Body of pancreas (tissue), 4 donors: ENCODE results near the gene RGS17. TPM values are rescaled to one million over a fixed set of nuclear protein-coding genes. Genes with fewer than 3 reads are reported as not detected.
"Not testable (repeated sequence)": the region's sequence is repeated elsewhere in the genome, so short reads cannot be mapped to it uniquely, and the experiment has no call there.

Experiments
- ATAC-seq: fragments of 150-250 bp; one replicate; pipeline ENCODE4 v1.9.1; 2016
- DNase-seq, 4 donors: peaks; one replicate each; pipeline ENCODE4 v3.0.0-alpha.2; 2019
- H3K27ac ChIP-seq, 4 donors: fragments of 200-600 bp; sonication (generic); 1 replicate in 3 of 4; 2 replicates in 1 of 4; pipeline versions ENCODE4 v1.5.1 to v1.6.1; 2016 to 2019; ENCODE audit warnings: mild to moderate bottlenecking in 1 of 4, mixed read lengths in 1 of 4, moderate library complexity in 1 of 4
- H3K27me3 ChIP-seq, 2 donors: fragments of 200-600 bp; sonication (generic); one replicate each; pipeline ENCODE4 v1.6.0; 2016; ENCODE audit warnings: mild to moderate bottlenecking in 1 of 2
- H3K36me3 ChIP-seq, 2 donors: fragments of 200-600 bp; sonication (generic); replicated peaks in 1 of 2; 2 replicates each; pipeline ENCODE4 v1.5.1; 2016; ENCODE audit warnings: low read depth in 2 of 2; ENCODE audit not compliant: insufficient read depth in 1 of 2
- H3K4me1 ChIP-seq: fragments of 200-600 bp; sonication (generic); one replicate; pipeline ENCODE4 v1.6.0; 2016
- H3K4me3 ChIP-seq, 2 donors: fragments of 200-600 bp; sonication (generic); 1 replicate in 1 of 2; 2 replicates in 1 of 2; pipeline ENCODE4 v1.5.1; 2016 to 2019
- H3K9me3 ChIP-seq, 3 donors: fragments of 200-600 bp; sonication (generic); 1 replicate in 2 of 3; 2 replicates in 1 of 3; pipeline ENCODE4 v1.5.1; 2016
- POLR2A ChIP-seq, 3 donors: fragments of 450-650 bp; IDR thresholded peaks; one replicate each; pipeline ENCODE4 v1.6.1; 2016; ENCODE audit warnings: antibody characterized with exemption in 3 of 3, mild to moderate bottlenecking in 2 of 3
- WGBS, 2 donors: methylation state at CpG; one replicate each; pipeline ENCODE4 v1.1.5; 2017; 5-methylcytosine and 5-hydroxymethylcytosine counted together
- intact Hi-C: fragments of 100-400 bp; cut with DNase I; formaldehyde crosslinking; loops from one replicate; pipeline ENCODE4 v1.15.1; 2023
- total RNA-seq, 2 donors: library from RNA; depleted of rRNA; stranded (reverse); fragments of >200 nt; gene quantifications; one replicate each; pipeline ENCODE4 v1.1.0, GENCODE V29; 2016
- TF ChIP-seq, protein P1 (sequence below), 7 experiments: fragments of 450-650 bp in 4 of 7; fragments of 200-600 bp in 3 of 7; sonication (generic) in 3 of 7; IDR thresholded peaks; one replicate each; pipeline ENCODE4 v1.5.1; 2016 to 2019; ENCODE audit warnings: antibody characterized with exemption in 7 of 7

RGS17 gene
- total RNA-seq, 2 donors from 2014 or later = 0.33 to 1.0 TPM

DNA sequence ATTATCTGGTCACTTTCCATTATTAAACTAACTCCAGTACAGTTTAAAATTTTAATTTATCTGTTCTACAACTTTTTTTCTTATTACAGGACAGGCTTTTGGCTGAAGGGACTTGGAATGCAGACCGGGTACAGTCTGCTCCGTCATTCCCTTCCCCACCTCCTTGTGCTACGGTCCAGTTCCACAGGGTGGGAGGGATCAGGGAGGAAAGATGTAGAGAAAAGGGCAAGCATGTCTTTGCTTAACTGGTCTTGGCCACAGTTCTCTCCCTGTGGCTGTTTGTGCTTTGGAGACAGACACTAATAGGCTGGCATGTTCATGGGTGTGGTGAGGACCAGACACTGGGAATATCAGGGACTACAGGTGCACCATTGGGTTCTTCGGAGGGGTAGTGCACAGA is 12.1 kb upstream of the RGS17 start:
- H3K27ac ChIP-seq = no peak overlapping the region
- ATAC-seq (no peak), DNase-seq (no peak)
- no peak overlapping the region for H3K4me3 ChIP-seq
- no peaks in the 10 kb centered on the region for H3K4me1 ChIP-seq
- H3K27me3 ChIP-seq = no peaks in the 10 kb centered on the region
- no peaks in the 10 kb centered on the region for H3K9me3 ChIP-seq
- 80 to 85% methylated on average over 4 of the region's 4 CpGs for WGBS, 2 donors
- TF ChIP-seq POLR2A (IDR thresholded peaks at IDR 0.05) = no peak
- TF ChIP-seq, protein P1, sequence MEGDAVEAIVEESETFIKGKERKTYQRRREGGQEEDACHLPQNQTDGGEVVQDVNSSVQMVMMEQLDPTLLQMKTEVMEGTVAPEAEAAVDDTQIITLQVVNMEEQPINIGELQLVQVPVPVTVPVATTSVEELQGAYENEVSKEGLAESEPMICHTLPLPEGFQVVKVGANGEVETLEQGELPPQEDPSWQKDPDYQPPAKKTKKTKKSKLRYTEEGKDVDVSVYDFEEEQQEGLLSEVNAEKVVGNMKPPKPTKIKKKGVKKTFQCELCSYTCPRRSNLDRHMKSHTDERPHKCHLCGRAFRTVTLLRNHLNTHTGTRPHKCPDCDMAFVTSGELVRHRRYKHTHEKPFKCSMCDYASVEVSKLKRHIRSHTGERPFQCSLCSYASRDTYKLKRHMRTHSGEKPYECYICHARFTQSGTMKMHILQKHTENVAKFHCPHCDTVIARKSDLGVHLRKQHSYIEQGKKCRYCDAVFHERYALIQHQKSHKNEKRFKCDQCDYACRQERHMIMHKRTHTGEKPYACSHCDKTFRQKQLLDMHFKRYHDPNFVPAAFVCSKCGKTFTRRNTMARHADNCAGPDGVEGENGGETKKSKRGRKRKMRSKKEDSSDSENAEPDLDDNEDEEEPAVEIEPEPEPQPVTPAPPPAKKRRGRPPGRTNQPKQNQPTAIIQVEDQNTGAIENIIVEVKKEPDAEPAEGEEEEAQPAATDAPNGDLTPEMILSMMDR (IDR thresholded peaks at IDR 0.05) = no peak
- intact Hi-C loops = no loop called here
- no peaks in the 10 kb centered on the region for H3K36me3 ChIP-seq

DNA sequence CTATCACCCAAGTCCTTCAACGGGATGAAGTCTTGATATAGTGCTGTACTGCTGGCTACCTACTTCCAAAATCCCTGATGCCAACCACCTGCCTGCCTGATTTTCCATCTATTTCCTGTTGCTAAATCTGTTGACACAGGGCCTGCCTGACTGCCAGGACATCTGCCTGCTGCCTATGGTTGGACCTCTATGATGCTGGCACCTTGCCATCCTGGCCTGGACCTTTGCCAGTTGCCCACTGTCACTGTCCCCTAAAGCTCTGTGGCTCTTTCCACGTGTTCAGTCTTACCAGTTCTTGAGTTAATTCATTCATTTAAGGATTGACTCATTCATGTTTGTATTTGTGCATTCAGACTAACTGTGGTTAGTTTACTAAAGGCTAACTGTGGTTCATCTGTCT is 9.2 kb upstream of the RGS17 start:
- Histone ChIP-seq H3K27ac (no peak overlapping the region), H3K27me3 (no peaks in the 10 kb centered on the region), H3K4me1 (no peaks in the 10 kb centered on the region), H3K4me3 (no peak overlapping the region), H3K36me3 (no peaks in the 10 kb centered on the region), H3K9me3 (no peaks in the 10 kb centered on the region)
- TF ChIP-seq, protein P1 (IDR thresholded peaks at IDR 0.05) = no peak
- no peak for TF ChIP-seq POLR2A (IDR thresholded peaks at IDR 0.05)
- DNase-seq = peak in 1 of 4 donors; percentile 34
- no peak for ATAC-seq
- intact Hi-C loops = no loop called here
- 26 to 43% methylated on average over 2 of the region's 2 CpGs for WGBS, 2 donors

DNA sequence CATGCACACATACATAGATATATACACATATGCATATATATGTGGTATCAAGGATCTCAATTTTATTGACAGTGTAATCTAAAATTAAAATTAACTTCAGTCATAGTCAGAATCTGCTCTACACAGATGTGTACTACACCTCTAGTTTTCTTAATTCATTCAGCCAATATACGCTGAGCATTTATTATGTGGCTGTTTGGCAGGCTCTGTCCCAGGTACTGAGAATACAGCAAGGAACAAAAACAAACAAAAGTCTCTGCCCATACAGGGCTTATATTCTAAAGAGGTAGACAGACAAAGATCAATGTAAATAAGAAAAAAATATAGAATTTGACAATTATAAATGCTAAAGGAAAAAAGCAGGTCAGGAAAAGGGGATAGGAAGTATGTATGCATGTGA is 7.8 kb upstream of the RGS17 start:
- no peaks in the 10 kb centered on the region for H3K36me3 ChIP-seq
- DNase-seq (no peak), ATAC-seq (no peak)
- no peaks in the 10 kb centered on the region for H3K9me3 ChIP-seq
- 91 to 97% methylated on average over 1 of the region's 1 CpG for WGBS, 2 donors
- H3K4me3 ChIP-seq = no peak overlapping the region
- H3K4me1 ChIP-seq = no peaks in the 10 kb centered on the region
- H3K27ac ChIP-seq = no peak overlapping the region
- intact Hi-C loops = no loop called here
- TF ChIP-seq POLR2A (IDR thresholded peaks at IDR 0.05) = no peak
- TF ChIP-seq, protein P1 (IDR thresholded peaks at IDR 0.05) = no peak
- no peaks in the 10 kb centered on the region for H3K27me3 ChIP-seq

DNA sequence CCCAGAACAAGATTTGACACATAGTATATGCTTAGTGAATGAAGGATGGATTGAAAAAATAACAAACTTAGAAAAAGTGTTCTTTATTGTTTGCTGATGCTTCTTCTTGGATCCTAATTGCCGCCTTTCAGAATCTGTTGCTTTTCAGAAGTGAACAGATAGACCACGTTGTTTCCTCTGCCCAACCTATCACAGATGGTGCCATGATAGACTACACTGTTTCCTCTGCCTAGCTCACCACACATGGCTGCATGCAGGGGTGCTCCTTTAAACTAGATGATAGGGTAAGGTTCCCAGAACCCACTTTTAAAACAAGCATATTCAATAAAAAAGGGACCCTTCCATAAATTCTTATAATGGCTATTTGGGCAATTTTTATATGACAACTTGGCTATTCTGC is 4.6 kb upstream of the RGS17 start:
- ATAC-seq (no peak), DNase-seq (no peak)
- Histone ChIP-seq H3K27me3 (no peaks in the 10 kb centered on the region), H3K4me3 (no peak overlapping the region), H3K4me1 (peaks cover 3% of the 10 kb centered on the region), H3K9me3 (no peaks in the 10 kb centered on the region), H3K36me3 (no peaks in the 10 kb centered on the region), H3K27ac (no peak overlapping the region)
- TF ChIP-seq POLR2A (IDR thresholded peaks at IDR 0.05) = no peak
- TF ChIP-seq, protein P1 (IDR thresholded peaks at IDR 0.05) = no peak
- intact Hi-C loops = no loop called here
- WGBS, 2 donors = 60 to 78% methylated on average over 2 of the region's 2 CpGs

DNA sequence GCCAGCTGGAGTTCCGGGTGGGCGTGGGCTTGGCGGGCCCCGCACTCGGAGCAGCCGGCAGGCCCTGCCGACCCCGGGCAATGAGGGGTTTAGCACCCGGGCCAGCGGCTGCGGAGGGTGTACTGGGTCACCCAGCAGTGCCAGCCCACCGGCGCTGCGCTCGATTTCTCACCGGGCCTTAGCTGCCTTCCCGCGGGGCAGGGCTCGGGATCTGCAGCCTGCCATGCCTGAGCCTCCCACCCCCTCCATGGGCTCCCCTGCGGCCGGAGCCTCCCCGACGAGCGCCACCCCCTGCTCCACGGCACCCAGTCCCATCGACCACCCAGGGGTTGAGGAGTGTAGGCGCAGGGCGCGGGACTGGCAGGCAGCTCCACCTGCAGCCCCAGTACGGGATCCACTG is 2.6 kb upstream of the RGS17 start:
- intact Hi-C loops = not testable (repeated sequence)

More for the DNA sequence above, 2.6 kb upstream of the RGS17 start:
- DNase-seq, H3K27ac ChIP-seq, ATAC-seq, H3K4me3 ChIP-seq, H3K36me3 ChIP-seq, H3K27me3 ChIP-seq, H3K9me3 ChIP-seq: not testable (repeated sequence)
- WGBS, 2 donors = 95 to 96% methylated on average over 13 to 14 of the region's 30 CpGs
- peaks cover 18% of the 10 kb centered on the region for H3K4me1 ChIP-seq
